ENCODE results near the gene KRT77. TPM values are rescaled to one million over a fixed set of nuclear protein-coding genes. Genes with fewer than 3 reads are reported as not detected.

KRT77 gene
- total RNA-seq, 2 donors from 2014 or later, result not detected

GRCh38 chr12:52699373-52699772 lies 4.0 kb downstream of the KRT77 start:
- Mint-ChIP-seq H3K27me3 (ENCODE audit: insufficient read depth) (peaks cover 26% of the 10 kb centered on the region), H3K4me1 (peaks cover 16% of the 10 kb centered on the region), H3K36me3 (ENCODE audit: low read depth) (no peaks in the 10 kb centered on the region), H3K9me3 (no peaks in the 10 kb centered on the region), H3K4me3 (no peak overlapping the region), H3K27ac (no peak overlapping the region)
- TF ChIP-seq CTCF (conservative IDR thresholded peaks at IDR 0.05), result no peak
- H3K4me3 ChIP-seq (ENCODE audit: low read length), result no peak overlapping the region
- DNase-seq, result no peak
- peaks cover 40% of the 10 kb centered on the region for H3K27me3 ChIP-seq (ENCODE audit: control insufficient read depth, insufficient read depth, low read length, poor library complexity, severe bottlenecking)
- H3K36me3 ChIP-seq (ENCODE audit: control insufficient read depth, insufficient read depth, low read length), result no peaks in the 10 kb centered on the region
- no peaks in the 10 kb centered on the region for H3K9me3 ChIP-seq (ENCODE audit: control insufficient read depth, low read length)
- no peak overlapping the region for H3K27ac ChIP-seq (ENCODE audit: low read depth, low read length)
- WGBS, 2 experiments (ENCODE audit: insufficient coverage in 1 of 2, insufficient read length in 1 of 2), result 80 to 89% methylated on average over 1 to 2 of the region's 2 CpGs
- no peak overlapping the region for H3K9ac ChIP-seq (ENCODE audit: extremely low read depth, low read length, poor library complexity, severe bottlenecking)
- peaks cover 7% of the 10 kb centered on the region for H3K4me1 ChIP-seq (ENCODE audit: control insufficient read depth, insufficient read depth, low read length)

- no peak for DNase-seq
- Histone ChIP-seq H3K36me3 (ENCODE audit: control insufficient read depth, insufficient read depth, low read length) (no peaks in the 10 kb centered on the region), H3K27ac (ENCODE audit: low read depth, low read length) (no peak overlapping the region), H3K9ac (ENCODE audit: extremely low read depth, low read length, poor library complexity, severe bottlenecking) (no peak overlapping the region), H3K27me3 (ENCODE audit: control insufficient read depth, insufficient read depth, low read length, poor library complexity, severe bottlenecking) (peaks cover 34% of the 10 kb centered on the region), H3K4me1 (ENCODE audit: control insufficient read depth, insufficient read depth, low read length) (peaks cover 7% of the 10 kb centered on the region), H3K4me3 (ENCODE audit: low read length) (no peak overlapping the region), H3K9me3 (ENCODE audit: control insufficient read depth, low read length) (no peaks in the 10 kb centered on the region)
- H3K36me3 Mint-ChIP-seq (ENCODE audit: low read depth), result no peaks in the 10 kb centered on the region
- no peak overlapping the region for H3K4me3 Mint-ChIP-seq
- peaks cover 16% of the 10 kb centered on the region for H3K4me1 Mint-ChIP-seq
- H3K9me3 Mint-ChIP-seq, result no peaks in the 10 kb centered on the region
- H3K27ac Mint-ChIP-seq, result no peak overlapping the region
- 75 to 78% methylated on average over 5 to 11 of the region's 11 CpGs for WGBS, 2 experiments (ENCODE audit: insufficient coverage in 1 of 2, insufficient read length in 1 of 2)
- no peak for TF ChIP-seq CTCF (conservative IDR thresholded peaks at IDR 0.05)
- H3K27me3 Mint-ChIP-seq (ENCODE audit: insufficient read depth), result peaks cover 25% of the 10 kb centered on the region
Observed at GRCh38 chr12:52698651-52699340, 4.5 kb downstream of the KRT77 start.

GRCh38 chr12:52697058-52697582 lies 6.2 kb downstream of the KRT77 start:
- Mint-ChIP-seq H3K27ac (no peak overlapping the region), H3K4me1 (peaks cover 16% of the 10 kb centered on the region), H3K9me3 (no peaks in the 10 kb centered on the region), H3K27me3 (ENCODE audit: insufficient read depth) (peaks cover 22% of the 10 kb centered on the region), H3K4me3 (no peak overlapping the region), H3K36me3 (ENCODE audit: low read depth) (no peaks in the 10 kb centered on the region)
- Histone ChIP-seq H3K4me3 (ENCODE audit: low read length) (no peak overlapping the region), H3K27ac (ENCODE audit: low read depth, low read length) (no peak overlapping the region), H3K36me3 (ENCODE audit: control insufficient read depth, insufficient read depth, low read length) (no peaks in the 10 kb centered on the region), H3K9ac (ENCODE audit: extremely low read depth, low read length, poor library complexity, severe bottlenecking) (no peak overlapping the region), H3K27me3 (ENCODE audit: control insufficient read depth, insufficient read depth, low read length, poor library complexity, severe bottlenecking) (peaks cover 32% of the 10 kb centered on the region), H3K4me1 (ENCODE audit: control insufficient read depth, insufficient read depth, low read length) (peaks cover 7% of the 10 kb centered on the region), H3K9me3 (ENCODE audit: control insufficient read depth, low read length) (no peaks in the 10 kb centered on the region)
- DNase-seq, result no peak
- peak; percentile 46 for TF ChIP-seq CTCF (conservative IDR thresholded peaks at IDR 0.05)
- 60% methylated on average over 1 of the region's 2 CpGs; no CpG with 5 or more reads in 1 of the 2 experiments for WGBS, 2 experiments (ENCODE audit: insufficient coverage in 1 of 2, insufficient read length in 1 of 2)
